CD4-positive, alpha-beta T cell treated with Interleukin-1 beta for 1 hour (primary cell): ENCODE data around the gene MBD1.
"Not testable (repeated sequence)": the region's sequence is repeated elsewhere in the genome, so short reads cannot be mapped to it uniquely, and the experiment has no call there.

Source experiments
- DNase-seq, 2 donors: peaks; one replicate each; pipeline ENCODE4 v3.0.0-alpha.2; 2020 to 2022

The MBD1 gene, protein sequence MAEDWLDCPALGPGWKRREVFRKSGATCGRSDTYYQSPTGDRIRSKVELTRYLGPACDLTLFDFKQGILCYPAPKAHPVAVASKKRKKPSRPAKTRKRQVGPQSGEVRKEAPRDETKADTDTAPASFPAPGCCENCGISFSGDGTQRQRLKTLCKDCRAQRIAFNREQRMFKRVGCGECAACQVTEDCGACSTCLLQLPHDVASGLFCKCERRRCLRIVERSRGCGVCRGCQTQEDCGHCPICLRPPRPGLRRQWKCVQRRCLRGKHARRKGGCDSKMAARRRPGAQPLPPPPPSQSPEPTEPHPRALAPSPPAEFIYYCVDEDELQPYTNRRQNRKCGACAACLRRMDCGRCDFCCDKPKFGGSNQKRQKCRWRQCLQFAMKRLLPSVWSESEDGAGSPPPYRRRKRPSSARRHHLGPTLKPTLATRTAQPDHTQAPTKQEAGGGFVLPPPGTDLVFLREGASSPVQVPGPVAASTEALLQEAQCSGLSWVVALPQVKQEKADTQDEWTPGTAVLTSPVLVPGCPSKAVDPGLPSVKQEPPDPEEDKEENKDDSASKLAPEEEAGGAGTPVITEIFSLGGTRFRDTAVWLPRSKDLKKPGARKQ

DNA sequence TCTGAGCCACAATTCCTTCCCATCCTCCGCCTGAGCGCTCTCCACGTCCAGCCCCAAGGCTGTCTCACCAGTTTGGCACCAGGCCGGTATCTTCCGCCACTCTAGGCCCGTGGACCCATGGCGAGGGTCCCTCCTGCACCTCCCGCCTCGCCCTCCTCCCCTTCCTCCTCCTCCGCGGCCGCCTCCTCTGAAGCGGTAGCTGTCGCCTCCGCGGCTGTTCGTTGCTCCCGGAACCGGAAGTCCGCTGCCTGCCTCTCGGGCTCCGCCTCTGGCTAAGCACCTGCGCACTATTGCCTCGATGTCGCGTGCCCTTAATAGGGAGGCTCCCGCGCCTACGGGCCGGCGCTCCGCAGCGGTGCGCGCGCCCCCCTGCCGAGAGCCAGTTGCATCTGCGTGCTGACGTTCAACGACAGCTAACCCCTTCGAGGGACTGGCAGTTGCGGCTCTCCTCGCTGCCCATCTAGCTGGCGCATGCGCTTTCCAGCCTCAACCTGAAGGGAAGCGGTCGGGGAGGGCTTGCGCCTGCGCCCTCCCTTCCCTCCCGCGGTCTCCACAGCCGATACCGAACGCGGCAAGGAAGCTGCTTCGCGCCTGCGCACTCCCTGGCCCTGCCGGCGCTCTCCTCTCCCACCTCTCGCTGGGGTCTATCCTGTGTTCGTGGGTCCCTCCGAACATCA is at the start of gene MBD1:
Gene MBD1 (minus strand): TSS at position 229 of the 677 bp plus-strand sequence. CDS start 1,531 bp downstream, outside the sequence.
- peak; percentile 97 to 99 for DNase-seq

DNA sequence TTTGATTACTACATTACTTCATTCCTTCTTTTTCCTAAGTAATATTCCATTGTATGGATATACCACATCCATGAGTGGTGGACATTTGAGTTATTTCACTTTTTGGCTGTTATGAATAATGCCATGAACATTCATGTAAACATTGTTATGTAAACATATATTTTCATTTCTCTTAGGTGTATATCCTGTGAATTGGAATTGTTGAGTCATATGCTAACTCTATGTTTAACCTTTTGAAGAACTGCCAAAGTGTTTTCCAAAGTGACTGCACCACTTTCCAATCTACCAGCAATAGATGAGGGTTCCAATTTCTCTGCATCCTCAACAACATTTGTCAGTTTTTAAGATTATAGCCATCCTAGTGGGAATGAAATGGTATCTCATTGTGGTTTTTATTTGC is 48.9 kb upstream of the MBD1 start:
- no peak for DNase-seq

DNA sequence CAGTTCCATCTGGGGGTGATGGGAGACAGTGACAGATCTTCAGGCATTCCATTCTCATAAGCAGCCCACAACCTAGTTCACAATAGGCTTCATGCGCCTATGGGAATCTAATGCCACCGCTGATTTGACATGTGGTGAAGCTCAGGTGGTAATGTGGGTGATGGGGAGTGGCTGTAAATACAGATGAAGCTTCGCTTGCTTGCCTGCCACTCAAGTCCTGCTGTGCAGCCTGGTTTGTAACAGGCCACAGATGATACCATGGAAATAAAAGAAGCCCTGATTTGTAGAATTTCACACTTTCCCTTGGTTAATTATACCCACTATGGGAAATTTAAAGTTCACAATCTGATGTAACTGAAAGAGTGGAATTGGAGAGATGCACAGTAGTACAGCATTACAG is 46.7 kb upstream of the MBD1 start:
- DNase-seq: no peak

DNA sequence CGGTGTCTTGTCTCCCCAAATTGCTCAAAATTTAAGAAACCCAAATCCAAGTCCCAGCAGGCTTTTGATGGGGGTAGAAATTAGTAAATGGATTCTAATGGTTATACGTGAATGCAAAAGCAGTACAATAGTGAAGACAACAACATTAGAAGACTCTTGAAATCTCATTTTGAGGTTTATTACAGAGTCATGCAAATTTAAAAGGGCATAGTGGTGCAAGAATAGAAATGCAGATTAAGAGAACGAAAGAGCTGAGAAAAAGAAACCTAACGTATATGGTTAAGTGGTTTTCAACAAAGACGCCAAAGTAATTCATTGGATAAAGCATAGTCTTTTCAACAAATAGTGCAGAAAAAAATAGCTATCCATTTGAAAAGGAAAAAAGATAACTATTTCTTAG is 39.4 kb upstream of the MBD1 start:
- no peak for DNase-seq

DNA sequence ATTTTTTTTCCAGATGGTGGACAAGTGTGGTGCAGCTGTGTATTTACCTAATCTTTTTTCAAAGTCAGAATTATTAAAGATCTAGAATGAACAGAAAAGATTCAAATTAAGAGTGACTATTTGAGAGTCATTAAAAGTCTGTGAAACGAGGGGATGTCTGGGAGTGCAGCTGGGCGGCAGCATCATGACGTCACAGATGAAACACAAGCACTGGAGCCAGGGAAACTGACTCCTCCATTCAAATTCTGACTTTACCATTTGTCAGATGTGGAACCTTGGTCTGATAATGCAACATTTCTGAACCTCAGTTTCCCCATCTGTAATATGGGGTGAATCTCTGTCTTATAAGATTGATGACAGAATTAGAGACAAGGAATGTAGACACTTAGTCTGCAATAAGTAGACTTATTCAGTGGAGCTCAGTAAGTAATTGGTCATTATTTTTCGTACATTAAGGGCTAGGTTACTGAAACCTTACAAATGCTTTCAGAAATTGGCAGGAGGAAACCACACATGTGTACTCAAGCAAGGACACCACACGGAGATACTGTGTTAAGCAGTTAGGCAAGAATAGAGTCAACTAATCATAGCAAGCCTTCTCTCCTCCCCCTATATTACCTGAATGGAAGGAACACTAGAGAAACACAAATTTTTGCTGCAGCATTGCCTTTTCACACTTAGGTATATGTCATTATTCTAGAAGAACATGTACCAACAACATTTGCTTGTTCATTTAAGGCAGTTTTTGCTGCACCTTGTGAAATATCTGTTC is 34.0 kb upstream of the MBD1 start:
- no peak for DNase-seq

GRCh38 chr18:50313873-50314460 is 32.6 kb upstream of the MBD1 start:
- DNase-seq: no peak

GRCh38 chr18:50313031-50313607 is 31.8 kb upstream of the MBD1 start:
- DNase-seq: no peak

DNA sequence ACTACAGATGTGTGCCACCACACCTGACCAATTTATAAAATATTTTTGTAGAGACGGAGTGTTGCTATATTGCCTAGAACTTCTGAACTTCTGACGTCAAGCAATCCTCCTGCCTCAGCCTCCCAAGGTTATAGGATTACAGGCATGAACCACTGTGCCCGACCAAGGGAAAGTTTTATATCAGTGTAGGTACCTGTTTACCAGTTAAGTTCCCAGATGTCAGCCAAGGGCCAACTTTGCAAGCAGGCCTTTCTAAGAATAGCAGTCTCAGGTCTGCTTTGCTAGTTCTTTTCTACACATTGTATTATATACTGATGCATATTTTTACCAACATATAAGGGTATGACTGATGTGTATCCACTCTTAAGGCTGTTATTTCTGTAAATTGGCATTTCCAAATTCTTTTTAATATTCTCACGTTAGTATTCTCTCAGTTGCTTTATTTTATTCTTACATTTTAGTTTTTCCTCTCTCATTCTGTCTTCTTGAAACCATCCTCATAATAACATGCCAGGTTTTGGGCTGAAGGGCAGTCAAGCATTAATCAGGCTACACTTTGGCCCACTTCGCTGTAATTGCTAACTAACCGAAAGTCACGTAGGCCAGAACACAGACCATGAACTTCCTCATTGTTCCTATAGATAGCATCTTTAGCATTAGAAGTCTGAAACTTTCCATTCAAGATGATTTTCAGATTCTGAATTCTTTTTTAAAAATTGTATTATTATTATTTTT is 31.1 kb upstream of the MBD1 start:
- DNase-seq: no peak

- DNase-seq: no peak
These were observed 30.3 kb upstream of the MBD1 start for GRCh38 chr18:50311650-50312049.

DNA sequence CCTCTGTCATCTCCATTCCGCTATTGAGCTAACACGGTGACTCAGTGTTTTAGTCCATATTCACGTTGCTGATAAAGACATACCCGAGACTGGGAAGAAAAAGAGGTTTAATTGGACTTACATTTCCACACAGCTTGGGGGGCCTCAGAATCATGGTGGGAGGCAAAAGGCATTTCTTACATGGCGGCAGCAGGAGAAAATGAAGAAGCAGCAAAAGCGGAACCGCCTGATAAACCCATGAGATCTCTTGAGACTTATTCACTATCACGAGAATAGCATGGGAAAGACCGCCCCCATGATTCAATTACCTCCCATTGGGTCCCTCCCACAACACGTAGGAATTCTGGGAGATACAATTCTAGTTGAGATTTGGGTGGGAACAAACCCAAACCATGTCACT is 28.8 kb upstream of the MBD1 start:
- DNase-seq: no peak

DNA sequence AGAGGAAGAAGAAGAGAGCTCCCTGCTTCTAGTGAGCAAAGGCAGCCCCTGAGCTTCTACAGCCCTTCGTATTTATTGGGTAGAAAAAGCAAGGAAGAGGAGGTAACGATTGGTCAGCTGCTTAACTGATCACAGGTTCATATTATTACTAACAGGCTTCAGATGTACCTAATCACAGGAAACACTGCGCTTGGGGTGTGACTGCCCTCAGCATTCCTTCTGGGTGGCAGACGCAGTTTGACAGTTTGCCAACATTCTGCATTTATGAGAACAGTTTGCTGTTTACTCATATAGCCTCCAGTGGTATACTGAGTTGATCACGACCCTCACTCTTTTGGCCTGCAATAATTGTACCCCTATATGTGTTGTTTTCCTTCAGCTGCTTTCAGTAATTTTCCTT is 27.5 kb upstream of the MBD1 start:
- not testable (repeated sequence) for DNase-seq

GRCh38 chr18:50307738-50308470 is 26.6 kb upstream of the MBD1 start:
- peak; percentile 91 to 93 for DNase-seq

GRCh38 chr18:50307400-50307737 is 26.0 kb upstream of the MBD1 start:
- no peak for DNase-seq

DNA sequence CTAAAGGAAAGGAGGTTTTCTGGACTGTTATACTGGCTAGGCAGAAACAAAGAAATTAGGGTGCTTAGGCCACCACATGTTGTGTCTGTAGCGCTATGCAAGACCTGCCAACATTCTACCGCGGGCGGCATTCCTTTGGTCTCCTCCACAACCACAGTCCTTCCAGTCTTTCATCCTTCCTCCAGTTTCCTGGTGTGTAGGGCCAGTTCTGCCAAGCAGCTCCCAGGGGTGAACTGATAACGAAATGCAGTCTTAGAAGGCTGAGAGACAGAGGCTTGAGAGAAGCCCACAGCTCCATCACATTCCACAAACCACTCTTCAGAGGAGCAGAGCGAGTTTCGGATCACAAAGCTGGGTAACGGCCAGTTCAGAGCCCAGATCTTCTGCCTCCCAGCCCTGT is 25.6 kb upstream of the MBD1 start:
- no peak for DNase-seq

- DNase-seq: no peak
These were observed 19.8 kb upstream of the MBD1 start for GRCh38 chr18:50301074-50301473.

DNA sequence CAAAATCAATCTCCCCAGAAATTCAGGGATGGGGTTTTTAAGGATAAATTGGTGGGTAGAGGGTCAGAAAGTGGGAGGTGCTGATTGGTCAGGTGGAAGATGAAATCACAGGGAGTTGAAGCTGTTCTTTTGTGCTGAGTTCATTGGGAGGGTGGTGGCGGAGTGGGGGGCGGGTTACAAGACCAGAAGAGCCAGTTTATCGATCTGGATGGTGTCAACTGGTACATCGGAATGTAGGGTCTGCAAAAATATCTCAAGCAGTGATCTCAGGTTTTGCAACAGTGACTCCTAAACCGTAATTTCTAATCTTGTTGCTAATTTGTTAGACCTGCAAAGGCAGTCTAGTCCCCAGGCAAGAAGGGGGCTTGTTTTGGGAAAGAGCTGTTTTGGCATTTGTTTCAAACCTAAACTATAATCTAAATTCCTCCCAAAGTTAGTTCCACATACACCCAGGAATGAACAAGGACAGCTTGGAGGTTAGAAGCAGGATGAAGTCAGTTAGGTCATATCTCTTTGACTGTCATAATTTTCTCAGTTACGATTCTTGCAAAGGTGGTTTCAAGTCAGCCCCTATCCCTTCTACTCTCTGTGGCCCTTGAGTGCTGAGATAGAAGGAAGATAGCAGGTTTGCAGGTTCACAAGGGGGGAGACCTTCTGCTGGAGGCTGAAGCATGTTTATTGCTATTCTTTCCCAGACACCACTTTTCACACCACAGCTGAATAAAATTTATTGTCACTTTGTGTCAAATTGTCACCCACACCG is 18.5 kb upstream of the MBD1 start:
- DNase-seq: no peak

- DNase-seq: no peak
These were observed 17.3 kb upstream of the MBD1 start for GRCh38 chr18:50298443-50299284.

DNA sequence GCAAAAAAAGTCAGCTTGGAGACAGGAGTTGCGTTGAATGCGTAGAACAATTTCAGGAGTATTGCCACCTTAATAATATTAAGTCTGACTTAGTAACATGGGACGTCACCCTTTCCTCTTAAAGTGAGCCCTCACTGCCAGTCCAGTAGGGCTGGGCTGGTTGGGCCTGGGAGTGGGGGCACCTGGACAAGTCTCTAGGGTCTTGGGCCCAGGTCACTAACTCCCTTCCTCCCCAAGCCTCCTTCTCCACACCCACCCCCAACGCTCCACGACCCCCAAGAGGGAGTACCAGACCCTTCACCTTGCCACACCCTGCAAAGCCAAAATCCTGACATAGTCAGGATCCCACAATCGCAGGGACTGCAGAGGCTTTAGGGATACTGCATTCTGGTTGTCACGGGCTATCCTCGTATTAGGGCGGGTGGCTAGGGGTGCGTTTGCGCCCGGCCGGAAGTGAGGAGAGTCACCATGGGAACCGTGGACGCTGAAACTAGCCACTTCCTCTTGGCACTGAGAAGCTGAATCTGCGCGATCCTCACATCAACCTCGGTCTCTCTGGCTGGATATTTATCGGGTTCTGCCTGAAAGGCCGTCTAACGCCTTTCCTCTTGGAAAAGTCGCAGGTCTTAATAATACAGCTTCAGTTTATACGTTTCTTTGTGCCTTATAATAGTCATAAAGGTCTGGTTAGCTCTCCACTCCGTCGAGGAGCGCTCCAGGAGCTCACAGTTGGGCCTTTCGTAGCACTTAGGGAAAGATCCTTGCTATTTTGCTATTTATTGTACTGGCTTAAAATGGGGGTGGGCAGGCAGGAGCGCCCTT is 16.5 kb upstream of the MBD1 start:
- DNase-seq: peak; percentile 72 to 82
